K562 (cell line): Measurements from ENCODE around the gene ZNF260. TPM values are rescaled to one million over a fixed set of nuclear protein-coding genes. Genes with fewer than 3 reads are reported as not detected.

Experiments used
- CHD2 ChIP-seq: IDR thresholded peaks from 2 replicates; pipeline ENCODE4 v1.6.1; 2011; ENCODE audit warnings: low read depth, low read length
- E2F3 ChIP-seq: fragments of 250-450 bp; sonication (Bioruptor Pico); IDR thresholded peaks from 2 replicates; pipeline ENCODE4 v1.4.0; 2020; ENCODE audit warnings: mild to moderate bottlenecking
- ETS2 ChIP-seq: IDR thresholded peaks from 2 replicates; pipeline ENCODE4 v1.6.1; 2016; ENCODE audit warnings: borderline replicate concordance, missing genetic modification characterization, mild to moderate bottlenecking, moderate library complexity, missing compliant biosample characterization; ENCODE audit not compliant: poor library complexity, severe bottlenecking
- ETV5 ChIP-seq: sonication (generic); formaldehyde crosslinking; IDR thresholded peaks from 2 replicates; pipeline ENCODE4 v1.4.0; 2020; ENCODE audit warnings: low read depth, mild to moderate bottlenecking, missing genetic modification reagents
- FOXK2 ChIP-seq, 2 experiments: fragments of 450-650 bp; IDR thresholded peaks in 1 of 2; conservative IDR thresholded peaks in 1 of 2; 2 replicates each; pipeline ENCODE4 v1.6.1; 2016; ENCODE audit warnings: low read depth in 2 of 2, mild to moderate bottlenecking in 1 of 2
- GATA2 ChIP-seq: sonication (generic); formaldehyde crosslinking; IDR thresholded peaks from 2 replicates; pipeline ENCODE4 v1.4.0; 2020; ENCODE audit warnings: mild to moderate bottlenecking, missing genetic modification reagents
- JUN ChIP-seq, 2 experiments: sonication (generic) in 1 of 2; formaldehyde crosslinking in 1 of 2; IDR thresholded peaks; 2 replicates each; pipeline versions ENCODE4 v1.6.1 to v1.8.0; 2012 to 2022; ENCODE audit warnings: borderline replicate concordance in 2 of 2, mild to moderate bottlenecking in 2 of 2, improper control_type of control experiment in 1 of 2, low read depth in 1 of 2, low read length in 1 of 2, missing genetic modification reagents in 1 of 2
- NELFE ChIP-seq: IDR thresholded peaks from 2 replicates; pipeline ENCODE4 v1.6.1; 2011; ENCODE audit warnings: mild to moderate bottlenecking; ENCODE audit not compliant: insufficient read depth, insufficient read length
- NR2C1 ChIP-seq, 2 experiments: fragments of 450-650 bp; IDR thresholded peaks; 2 replicates each; pipeline ENCODE4 v1.6.1; 2017; ENCODE audit warnings: mild to moderate bottlenecking in 2 of 2, antibody characterized with exemption in 1 of 2, inconsistent platforms in 1 of 2, missing compliant biosample characterization in 1 of 2, missing genetic modification characterization in 1 of 2
- POLR2G ChIP-seq: fragments of 200-400 bp; formaldehyde crosslinking; IDR thresholded peaks from 2 replicates; pipeline ENCODE4 v1.6.1; 2017; ENCODE audit warnings: low read depth, mild to moderate bottlenecking, antibody characterized with exemption, low read length, moderate library complexity
- RAD21 ChIP-seq, 2 experiments: fragments of 250-450 bp in 1 of 2; fragments of 450-650 bp in 1 of 2; sonication (Bioruptor Pico) in 1 of 2; formaldehyde crosslinking in 1 of 2; IDR thresholded peaks in 1 of 2; conservative IDR thresholded peaks in 1 of 2; 2 replicates each; pipeline versions ENCODE4 v1.4.0 to v1.8.0; 2020 to 2022; ENCODE audit warnings: mild to moderate bottlenecking in 2 of 2, moderate library complexity in 1 of 2
- TSHZ1 ChIP-seq: fragments of 250-450 bp; sonication (Bioruptor Pico); IDR thresholded peaks from 2 replicates; pipeline ENCODE4 v1.4.0; 2020; ENCODE audit warnings: mild to moderate bottlenecking, moderate library complexity
- ZBTB2 ChIP-seq: fragments of 450-650 bp; IDR thresholded peaks from 2 replicates; pipeline ENCODE4 v1.6.1; 2016; ENCODE audit warnings: antibody characterized with exemption
- ZBTB7A ChIP-seq: IDR thresholded peaks from 2 replicates; pipeline ENCODE4 v1.6.1; 2011; ENCODE audit warnings: low read depth, mild to moderate bottlenecking, low read length, moderate library complexity, borderline replicate concordance; ENCODE audit not compliant: control insufficient read depth
- ZNF740 ChIP-seq, 3 experiments: fragments of 200-800 bp in 1 of 3; sonication (Bioruptor generic) in 1 of 3; sonication (generic) in 1 of 3; formaldehyde crosslinking in 1 of 3; IDR thresholded peaks; 2 replicates each; pipeline versions ENCODE4 v1.6.1 to v1.8.0; 2016 to 2022; ENCODE audit warnings: mild to moderate bottlenecking in 2 of 3, missing compliant biosample characterization in 2 of 3, missing genetic modification characterization in 2 of 3, missing genetic modification reagents in 1 of 3
- ZNF778 ChIP-seq: fragments of 450-650 bp; formaldehyde crosslinking; IDR thresholded peaks from 2 replicates; pipeline ENCODE4 v1.4.0; 2020; ENCODE audit warnings: mild to moderate bottlenecking, moderate library complexity
- polyA plus RNA-seq, 8 experiments: library from polyadenylated mRNA; depleted of rRNA in 4 of 8; stranded (reverse) in 5 of 8; unstranded in 3 of 8; fragments of >200 nt; fragmentation: Nextera tagmentation in 2 of 8; fragmentation: Illumina TruSeq in 1 of 8; extraction: Ambion mirVana in 2 of 8; extraction: Trizol in 1 of 8; gene quantifications; 2 replicates each; pipeline versions ENCODE4 v1.2.1 to v1.2.3, GENCODE V29; 2011 to 2014; ENCODE audit warnings: inconsistent platforms in 1 of 8, missing spikeins in 1 of 8
- total RNA-seq, 7 experiments: library from RNA; depleted of rRNA in 6 of 7; stranded (reverse); fragments of >200 nt in 6 of 7; fragmentation: Illumina TruSeq in 2 of 7; extraction: Trizol in 2 of 7; gene quantifications; 2 replicates each; pipeline versions ENCODE4 v1.2.1 to v1.2.3, GENCODE V29; 2011 to 2021; ENCODE audit warnings: low replicate concordance in 1 of 7
- TF ChIP-seq, protein P1 (sequence below): fragments of 450-650 bp; IDR thresholded peaks from 2 replicates; pipeline ENCODE4 v1.6.1; 2016

The ZNF260 gene
- total and polyA plus RNA-seq, 9 of the 15 experiments (the other 6 are each of a cell fraction or from before 2014, with no cell fraction given): 2.6 to 16.6 (median 5.8) TPM

- TF ChIP-seq, protein P1, sequence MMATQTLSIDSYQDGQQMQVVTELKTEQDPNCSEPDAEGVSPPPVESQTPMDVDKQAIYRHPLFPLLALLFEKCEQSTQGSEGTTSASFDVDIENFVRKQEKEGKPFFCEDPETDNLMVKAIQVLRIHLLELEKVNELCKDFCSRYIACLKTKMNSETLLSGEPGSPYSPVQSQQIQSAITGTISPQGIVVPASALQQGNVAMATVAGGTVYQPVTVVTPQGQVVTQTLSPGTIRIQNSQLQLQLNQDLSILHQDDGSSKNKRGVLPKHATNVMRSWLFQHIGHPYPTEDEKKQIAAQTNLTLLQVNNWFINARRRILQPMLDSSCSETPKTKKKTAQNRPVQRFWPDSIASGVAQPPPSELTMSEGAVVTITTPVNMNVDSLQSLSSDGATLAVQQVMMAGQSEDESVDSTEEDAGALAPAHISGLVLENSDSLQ: peak; percentile 66
- TF ChIP-seq ETS2 (tag) (no peak), GATA2 (CRISPR knock-in tag) (peak; percentile 78), RAD21 (CRISPR knock-in tag; conservative IDR thresholded peaks at IDR 0.05 in 1 of 2, IDR thresholded peaks at IDR 0.05 in 1 of 2) (peak in 1 of 2 experiments; percentile 1; a peak in 2 of 4 replicates), POLR2G (peak; percentile 94), ZNF740 (CRISPR knock-in tag; IDR thresholded peaks at IDR 0.05) (peak; percentile 85), ZNF740 (tag; IDR thresholded peaks at IDR 0.05) (0 out of 4 replicates have a peak, but pooled peaks of 1 of the 2 experiments have one; percentile 41), ZNF778 (CRISPR knock-in tag) (no peak), TSHZ1 (CRISPR knock-in tag) (no peak), ZBTB2 (0 out of 2 replicates have a peak, but pooled peaks have one; percentile 62), ETV5 (CRISPR knock-in tag) (peak; percentile 47), CHD2 (peak; percentile 96), NELFE (no peak), FOXK2 (conservative IDR thresholded peaks at IDR 0.05 in 1 of 2, IDR thresholded peaks at IDR 0.05 in 1 of 2; ENCODE audit: low read depth in 2 of 2) (peak in 1 of 2 experiments; percentile 63; a peak in 1 of 4 replicates), NR2C1 (IDR thresholded peaks at IDR 0.05) (peak; percentile 43; the same call in 1 of the 2 replicates), NR2C1 (tag; IDR thresholded peaks at IDR 0.05) (peak; percentile 69), ZBTB7A (peak; percentile 64; the same call in 1 of the 2 replicates), E2F3 (CRISPR knock-in tag) (0 out of 2 replicates have a peak, but pooled peaks have one; percentile 32), JUN (IDR thresholded peaks at IDR 0.05; ENCODE audit: borderline replicate concordance, low read depth, low read length) (peak; percentile 41; the same call in 1 of the 2 replicates), JUN (CRISPR knock-in tag; IDR thresholded peaks at IDR 0.05; ENCODE audit: borderline replicate concordance) (no peak)
These were observed 38.8 kb downstream of the ZNF260 start, which contains the start of gene ZNF566 (continued) for GRCh38 chr19:36489118-36489919.
